ENCODE data around the gene PTGR3. TPM values are rescaled to one million over a fixed set of nuclear protein-coding genes. Genes with fewer than 3 reads are reported as not detected.

PTGR3 gene
- total and polyA plus RNA-seq, 2 of the 8 experiments (the other 6 are each of a cell fraction or from before 2014, with no cell fraction given), result 2.0 to 3.6 TPM

DNA sequence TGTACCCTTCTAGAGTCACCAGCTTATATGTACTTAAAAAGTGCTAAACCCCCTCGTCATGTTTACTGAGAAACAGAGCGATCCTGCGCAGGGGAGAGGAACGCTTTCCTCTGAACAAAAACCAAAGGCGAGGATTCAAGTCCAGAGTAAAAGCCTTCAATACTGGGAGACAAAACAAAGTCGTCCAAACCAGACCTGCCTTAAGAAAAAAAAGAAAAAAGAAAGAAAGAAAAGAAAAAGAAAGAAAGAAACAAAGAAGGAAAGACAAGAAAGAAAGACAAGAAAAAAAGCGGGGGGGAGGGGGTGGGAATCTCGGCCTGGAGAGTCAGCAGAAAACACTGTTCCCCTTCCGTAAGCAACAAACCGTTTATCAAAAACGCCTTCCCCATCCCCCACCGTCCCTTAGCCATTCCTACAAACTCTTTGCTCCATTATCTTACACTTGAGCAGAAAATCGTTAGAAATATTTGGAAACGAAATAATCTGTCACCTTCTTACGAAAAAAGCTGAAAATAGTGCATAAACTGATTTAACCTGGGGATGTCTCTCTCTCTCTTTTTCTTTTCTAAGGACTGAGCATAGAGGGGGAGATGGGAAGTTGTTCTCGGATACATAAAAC is 3.3 kb downstream of the PTGR3 start:
- WGBS, 2 experiments (ENCODE audit: extremely low coverage in 1 of 2, insufficient coverage in 1 of 2, insufficient read length in 1 of 2, insufficient replicate concordance in 2 of 2, low coverage in 1 of 2, low lambda C conversion rate in 2 of 2, missing lambda C conversion rate in 1 of 2), result 2% methylated on average over 14 of the region's 16 CpGs; no CpG with 5 or more reads in 1 of the 2 experiments
- no peak overlapping the region for H3K14ac ChIP-seq (ENCODE audit: insufficient read length)
- no peaks in the 10 kb centered on the region for H3K79me1 ChIP-seq (ENCODE audit: low read depth, low read length)
- peaks cover 4 to 34% (median 22%) of the 10 kb centered on the region in 4 experiments for H3K4me1 ChIP-seq (replicated peaks in 1 of 4; ENCODE audit: control insufficient read depth in 3 of 4, insufficient read depth in 4 of 4, low read length in 3 of 4)
- H2BK15ac ChIP-seq (ENCODE audit: low read length), result no peak overlapping the region
- H3K27me3 ChIP-seq (replicated peaks in 1 of 4; ENCODE audit: control insufficient read depth in 3 of 4, extremely low read depth in 1 of 4, insufficient read depth in 3 of 4, low read length in 3 of 4), result peaks cover 49 to 82% (median 66%) of the 10 kb centered on the region in 4 experiments
- no peak overlapping the region for H3K27ac ChIP-seq (ENCODE audit: low read depth, low read length)
- no peaks in the 10 kb centered on the region for H3K79me2 ChIP-seq (ENCODE audit: control insufficient read depth in 1 of 2, insufficient read depth in 2 of 2, low read length in 2 of 2)
- no peak overlapping the region for H3K9ac ChIP-seq (replicated peaks in 1 of 4; ENCODE audit: extremely low read depth in 1 of 4, low read depth in 3 of 4, low read length in 3 of 4)
- H4K20me1 ChIP-seq (replicated peaks in 1 of 2; ENCODE audit: control insufficient read depth in 1 of 2, insufficient read depth in 2 of 2, low read length in 2 of 2), result peaks cover 14 to 20% of the 10 kb centered on the region in 2 experiments
- peak overlapping the region; percentile 77 for H3K4ac ChIP-seq (replicated peaks; ENCODE audit: insufficient read length, low read depth, low read length)
- no peak overlapping the region for H4K8ac ChIP-seq (ENCODE audit: extremely low read depth, insufficient read depth, low read length)
- H3K9me3 ChIP-seq (ENCODE audit: insufficient read depth in 2 of 2, low read depth in 1 of 2, low read length in 1 of 2), result no peaks in the 10 kb centered on the region
- H3K56ac ChIP-seq (replicated peaks; ENCODE audit: insufficient read length, low read depth, low read length), result no peak overlapping the region
- no peak overlapping the region for H2AK5ac ChIP-seq (ENCODE audit: low read depth, low read length)
- peak overlapping the region in 3 of 4 experiments; percentile 14 to 70 (median 32); a peak in 4 of 8 replicates for H3K4me3 ChIP-seq (ENCODE audit: extremely low read depth in 1 of 4, insufficient read depth in 2 of 4, low read depth in 3 of 4, low read length in 4 of 4)
- no peak overlapping the region for H3K18ac ChIP-seq (ENCODE audit: extremely low read depth, low read length)
- CTCF ChIA-PET (ENCODE audit: partially characterized antibody), result no interaction called here
- no peak overlapping the region for H2BK5ac ChIP-seq (ENCODE audit: low read depth, low read length)
- no peaks in the 10 kb centered on the region; a peak in 1 of 8 replicates for H3K36me3 ChIP-seq (ENCODE audit: control insufficient read depth in 2 of 4, insufficient read depth in 4 of 4, low read length in 3 of 4)
- no peak overlapping the region for H4K91ac ChIP-seq (replicated peaks; ENCODE audit: insufficient read length, low read length)
- no peak overlapping the region for H3K23ac ChIP-seq (ENCODE audit: insufficient read length)
- FAIRE-seq, result no peak
- H2BK12ac ChIP-seq (ENCODE audit: low read depth, low read length), result no peak overlapping the region
- H3K4me2 ChIP-seq (ENCODE audit: insufficient read depth in 1 of 2, low read depth in 2 of 2, low read length in 2 of 2), result peak overlapping the region; percentile 89 to 94
- no peak overlapping the region for H4K5ac ChIP-seq (ENCODE audit: insufficient read length, low read depth, low read length)
- peaks cover 19% of the 10 kb centered on the region for H3K23me2 ChIP-seq (ENCODE audit: low read depth, low read length)
- DNase-seq (ENCODE audit: low read depth in 1 of 2, low spot score in 2 of 2), result no peak
- no peak overlapping the region for H2BK120ac ChIP-seq (replicated peaks; ENCODE audit: low read depth, low read length)
- POLR2A ChIA-PET (ENCODE audit: partially characterized antibody), result no interaction called here
- peak; percentile 83; the same call in 1 of the 2 replicates for TF ChIP-seq CBX8 (IDR thresholded peaks at IDR 0.05; ENCODE audit: borderline replicate concordance, low read depth, low read length)
- TF ChIP-seq RNF2 (IDR thresholded peaks at IDR 0.05; ENCODE audit: borderline replicate concordance, low read depth, low read length, missing control alignments, poor library complexity, severe bottlenecking), result peak; percentile 81
- TF ChIP-seq SIN3A (conservative IDR thresholded peaks at IDR 0.05 in 1 of 2, IDR thresholded peaks at IDR 0.05 in 1 of 2; ENCODE audit: low read depth in 1 of 2, low read length in 2 of 2), result no peak
- TF ChIP-seq BACH1 (IDR thresholded peaks at IDR 0.05; ENCODE audit: low read length), result 0 out of 2 replicates have a peak, but pooled peaks have one; percentile 5
- TF ChIP-seq TCF12 (IDR thresholded peaks at IDR 0.05; ENCODE audit: low read depth, low read length), result peak; percentile 60; the same call in 1 of the 2 replicates
- 0 out of 2 replicates have a peak, but pooled peaks have one; percentile 46 for TF ChIP-seq SP1 (IDR thresholded peaks at IDR 0.05; ENCODE audit: low read depth, low read length)
- TF ChIP-seq POLR2AphosphoS5 (IDR thresholded peaks at IDR 0.05; ENCODE audit: low read depth, low read length), result no peak
- no peak overlapping the region for H2AFZ ChIP-seq (ENCODE audit: low read length)
- H2BK20ac ChIP-seq (ENCODE audit: low read length), result no peak overlapping the region

Measured in H1 (cell line).